ACC112 (cell line): Measurements from ENCODE around the gene LEMD2.

ENCODE experiments used
- H2AFZ ChIP-seq: fragments of 200-600 bp; sonication (generic); one replicate; pipeline ENCODE4 v1.6.0; 2017; ENCODE audit warnings: antibody characterized with exemption, low read length; ENCODE audit not compliant: unreplicated experiment
- H3K27ac ChIP-seq: fragments of 200-600 bp; sonication (generic); 2 replicates; pipeline ENCODE4 v1.5.1; 2014; ENCODE audit warnings: low read depth, mild to moderate bottlenecking, antibody characterized with exemption, low read length, moderate library complexity
- H3K27me3 ChIP-seq: fragments of 200-600 bp; sonication (generic); 2 replicates; pipeline ENCODE4 v1.6.1; 2014; ENCODE audit warnings: mild to moderate bottlenecking, antibody characterized with exemption, low read length, moderate library complexity, mixed read lengths; ENCODE audit not compliant: insufficient read depth
- H3K36me3 ChIP-seq: fragments of 200-600 bp; sonication (generic); 2 replicates; pipeline ENCODE4 v1.6.1; 2016; ENCODE audit warnings: mild to moderate bottlenecking, antibody characterized with exemption, low read length, moderate library complexity, mixed read lengths; ENCODE audit not compliant: insufficient read depth
- H3K4me1 ChIP-seq: fragments of 200-600 bp; sonication (generic); one replicate; pipeline ENCODE4 v1.6.1; 2016; ENCODE audit warnings: low read length, mixed read lengths; ENCODE audit not compliant: insufficient read depth, unreplicated experiment, control insufficient read depth
- H3K4me3 ChIP-seq: fragments of 200-600 bp; sonication (generic); 2 replicates; pipeline ENCODE4 v1.5.1; 2014; ENCODE audit warnings: mild to moderate bottlenecking, low read depth, low read length
- H3K79me2 ChIP-seq: fragments of 200-600 bp; sonication (generic); one replicate; pipeline ENCODE4 v1.6.0; 2016; ENCODE audit warnings: low read length; ENCODE audit not compliant: control insufficient read depth, unreplicated experiment, insufficient read depth

The LEMD2 gene

GRCh38 chr6:33735216-33735615, 53.7 kb downstream of the LEMD2 start:
- H3K36me3 ChIP-seq, result no peaks in the 10 kb centered on the region
- H3K27ac ChIP-seq, result no peak overlapping the region
- H3K27me3 ChIP-seq, result no peaks in the 10 kb centered on the region

GRCh38 chr6:33733709-33734007, 55.3 kb downstream of the LEMD2 start:
- H3K27ac ChIP-seq, result no peak overlapping the region
- H3K27me3 ChIP-seq, result peaks cover 7% of the 10 kb centered on the region; the same call in 1 of the 2 replicates
- no peaks in the 10 kb centered on the region for H3K79me2 ChIP-seq
- H3K4me1 ChIP-seq, result no peaks in the 10 kb centered on the region
- H3K4me3 ChIP-seq, result no peak overlapping the region
- H2AFZ ChIP-seq, result no peak overlapping the region
- H3K36me3 ChIP-seq, result no peaks in the 10 kb centered on the region

More at GRCh38 chr6:33735216-33735615, 53.7 kb downstream of the LEMD2 start:
- Histone ChIP-seq H3K4me1 (no peaks in the 10 kb centered on the region), H3K4me3 (no peak overlapping the region), H2AFZ (no peak overlapping the region), H3K79me2 (no peaks in the 10 kb centered on the region)

- peaks cover 12% of the 10 kb centered on the region; the same call in 1 of the 2 replicates for H3K27me3 ChIP-seq
- no peak overlapping the region for H2AFZ ChIP-seq
- no peak overlapping the region for H3K27ac ChIP-seq
- H3K4me1 ChIP-seq, result no peaks in the 10 kb centered on the region
- no peak overlapping the region for H3K4me3 ChIP-seq
- H3K79me2 ChIP-seq, result no peaks in the 10 kb centered on the region
- no peaks in the 10 kb centered on the region for H3K36me3 ChIP-seq
These were observed 55.9 kb downstream of the LEMD2 start for GRCh38 chr6:33732817-33733708.

GRCh38 chr6:33732385-33732784, 56.5 kb downstream of the LEMD2 start:
- Histone ChIP-seq H2AFZ (no peak overlapping the region), H3K36me3 (no peaks in the 10 kb centered on the region), H3K4me1 (no peaks in the 10 kb centered on the region), H3K4me3 (no peak overlapping the region), H3K27me3 (peaks cover 16% of the 10 kb centered on the region; the same call in 1 of the 2 replicates), H3K79me2 (no peaks in the 10 kb centered on the region), H3K27ac (no peak overlapping the region)

GRCh38 chr6:33731751-33732282, 57.1 kb downstream of the LEMD2 start:
- Histone ChIP-seq H3K79me2 (no peaks in the 10 kb centered on the region), H2AFZ (no peak overlapping the region), H3K27ac (no peak overlapping the region), H3K4me1 (no peaks in the 10 kb centered on the region), H3K4me3 (no peak overlapping the region), H3K27me3 (peaks cover 16% of the 10 kb centered on the region; the same call in 1 of the 2 replicates), H3K36me3 (no peaks in the 10 kb centered on the region)

GRCh38 chr6:33731035-33731434, 57.9 kb downstream of the LEMD2 start:
- Histone ChIP-seq H3K4me1 (no peaks in the 10 kb centered on the region), H3K27ac (no peak overlapping the region), H2AFZ (no peak overlapping the region), H3K36me3 (no peaks in the 10 kb centered on the region), H3K79me2 (no peaks in the 10 kb centered on the region), H3K4me3 (no peak overlapping the region), H3K27me3 (peaks cover 22% of the 10 kb centered on the region; the same call in 1 of the 2 replicates)

GRCh38 chr6:33730611-33731010, 58.3 kb downstream of the LEMD2 start:
- H2AFZ ChIP-seq, result no peak overlapping the region
- H3K27me3 ChIP-seq, result peaks cover 26% of the 10 kb centered on the region
- H3K4me3 ChIP-seq, result no peak overlapping the region

GRCh38 chr6:33729059-33729458, 59.9 kb downstream of the LEMD2 start:
- peaks cover 37% of the 10 kb centered on the region for H3K27me3 ChIP-seq
- H2AFZ ChIP-seq, result no peak overlapping the region
- no peak overlapping the region for H3K4me3 ChIP-seq
- H3K27ac ChIP-seq, result no peak overlapping the region
- no peaks in the 10 kb centered on the region for H3K79me2 ChIP-seq
- no peaks in the 10 kb centered on the region for H3K4me1 ChIP-seq
- H3K36me3 ChIP-seq, result no peaks in the 10 kb centered on the region

More at GRCh38 chr6:33730611-33731010, 58.3 kb downstream of the LEMD2 start:
- H3K27ac ChIP-seq, result no peak overlapping the region
- H3K4me1 ChIP-seq, result no peaks in the 10 kb centered on the region
- no peaks in the 10 kb centered on the region for H3K79me2 ChIP-seq
- no peaks in the 10 kb centered on the region for H3K36me3 ChIP-seq

GRCh38 chr6:33728438-33728837, 60.5 kb downstream of the LEMD2 start:
- Histone ChIP-seq H3K27me3 (peaks cover 43% of the 10 kb centered on the region), H3K36me3 (no peaks in the 10 kb centered on the region), H2AFZ (no peak overlapping the region), H3K4me1 (no peaks in the 10 kb centered on the region), H3K4me3 (no peak overlapping the region), H3K27ac (no peak overlapping the region), H3K79me2 (no peaks in the 10 kb centered on the region)

GRCh38 chr6:33727932-33728331, 61.0 kb downstream of the LEMD2 start:
- no peaks in the 10 kb centered on the region for H3K79me2 ChIP-seq
- no peak overlapping the region for H3K4me3 ChIP-seq
- no peak overlapping the region for H2AFZ ChIP-seq
- peaks cover 48% of the 10 kb centered on the region for H3K27me3 ChIP-seq
- no peaks in the 10 kb centered on the region for H3K36me3 ChIP-seq
- H3K4me1 ChIP-seq, result no peaks in the 10 kb centered on the region
- H3K27ac ChIP-seq, result no peak overlapping the region

GRCh38 chr6:33727126-33727525, 61.8 kb downstream of the LEMD2 start:
- Histone ChIP-seq H3K27ac (no peak overlapping the region), H3K4me3 (no peak overlapping the region), H3K36me3 (no peaks in the 10 kb centered on the region), H3K79me2 (no peaks in the 10 kb centered on the region), H3K27me3 (peaks cover 56% of the 10 kb centered on the region), H3K4me1 (no peaks in the 10 kb centered on the region), H2AFZ (no peak overlapping the region)
